ENCODE measurements around the gene PKD1. TPM values are rescaled to one million over a fixed set of nuclear protein-coding genes. Genes with fewer than 3 reads are reported as not detected.

Gene PKD1
- total RNA-seq, 1 experiment from 2014 or later: 137 TPM

- no peak for TF ChIP-seq REST (IDR thresholded peaks at IDR 0.05; ENCODE audit: low read depth)
These were observed 48.6 kb upstream of the PKD1 start (continued) for GRCh38 chr16:2184346-2184745.

- DNase-seq (ENCODE audit: low read depth, low spot score) (no peak), ATAC-seq (no peak)
- H3K9me2 ChIP-seq (ENCODE audit: insufficient read depth): no peaks in the 10 kb centered on the region
- BruUV-seq (replicated peaks): no TSS peak
- H3K27ac ChIP-seq (ENCODE audit: low read depth, low read length): no peak overlapping the region
- TF ChIP-seq SRF (IDR thresholded peaks at IDR 0.05; ENCODE audit: low read depth) (no peak), CEBPB (IDR thresholded peaks at IDR 0.05; ENCODE audit: low read depth) (no peak), SIN3A (IDR thresholded peaks at IDR 0.05; ENCODE audit: low read depth) (no peak), EGR1 (IDR thresholded peaks at IDR 0.05; ENCODE audit: low read depth) (no peak), ZBTB33 (IDR thresholded peaks at IDR 0.05; ENCODE audit: extremely low read depth, insufficient replicate concordance, low read length) (no peak)
- no peaks in the 10 kb centered on the region for H4K20me1 ChIP-seq (ENCODE audit: insufficient read depth)
- no peaks in the 10 kb centered on the region for H3K4me1 ChIP-seq (ENCODE audit: control insufficient read depth in 1 of 2, insufficient read depth in 2 of 2, low read length in 2 of 2)
- no peaks in the 10 kb centered on the region for H3K36me3 ChIP-seq (ENCODE audit: control insufficient read depth in 1 of 2, insufficient read depth in 2 of 2, low read length in 2 of 2)
- no peaks in the 10 kb centered on the region for H3K9me3 ChIP-seq (ENCODE audit: control insufficient read depth in 1 of 2, insufficient read depth in 1 of 2, low read depth in 1 of 2, low read length in 2 of 2)
- H3K79me2 ChIP-seq (ENCODE audit: insufficient read depth, low read length): no peaks in the 10 kb centered on the region
- CTCF ChIA-PET: no interaction called here
- RAD21 ChIA-PET (ENCODE audit: low non-redundant PET in 1 of 2, low total read pairs in 2 of 2, uncharacterized antibody in 2 of 2, unreplicated experiment in 2 of 2): no interaction called here
- no peak overlapping the region for H3K4me3 ChIP-seq (replicated peaks in 1 of 2; ENCODE audit: low read depth in 1 of 2, low read length in 2 of 2)
- no peak overlapping the region for H3K9ac ChIP-seq (ENCODE audit: low read length)
- no peaks in the 10 kb centered on the region for H3K27me3 ChIP-seq (ENCODE audit: insufficient read depth, low read length)
- intact Hi-C loops (cut with micrococcal nuclease): no loop called here
- no peak overlapping the region for H3K4me2 ChIP-seq (ENCODE audit: low read length)
- no peak overlapping the region for H2AFZ ChIP-seq (ENCODE audit: low read depth, low read length, poor library complexity, severe bottlenecking)
- POLR2A ChIA-PET: no interaction called here
These were observed 48.0 kb upstream of the PKD1 start for GRCh38 chr16:2183671-2184070.

All from HCT116 (cell line).